ENCODE measurements around the gene ACTL10.

GRCh38 chr20:33653900-33654596 is 12.7 kb upstream of the ACTL10 start:
- TF ChIP-seq CTCF (IDR thresholded peaks at IDR 0.05) (no peak), POLR2A (IDR thresholded peaks at IDR 0.05) (no peak)
